GM12872 (cell line): ENCODE results near the gene ITPA.

Experiments used
- TF ChIP-seq, protein P1 (sequence below): IDR thresholded peaks from 3 replicates; pipeline ENCODE4 v1.5.1; 2011; ENCODE audit warnings: low read depth, mild to moderate bottlenecking, low read length, moderate library complexity; ENCODE audit not compliant: insufficient read depth

Gene ITPA

DNA sequence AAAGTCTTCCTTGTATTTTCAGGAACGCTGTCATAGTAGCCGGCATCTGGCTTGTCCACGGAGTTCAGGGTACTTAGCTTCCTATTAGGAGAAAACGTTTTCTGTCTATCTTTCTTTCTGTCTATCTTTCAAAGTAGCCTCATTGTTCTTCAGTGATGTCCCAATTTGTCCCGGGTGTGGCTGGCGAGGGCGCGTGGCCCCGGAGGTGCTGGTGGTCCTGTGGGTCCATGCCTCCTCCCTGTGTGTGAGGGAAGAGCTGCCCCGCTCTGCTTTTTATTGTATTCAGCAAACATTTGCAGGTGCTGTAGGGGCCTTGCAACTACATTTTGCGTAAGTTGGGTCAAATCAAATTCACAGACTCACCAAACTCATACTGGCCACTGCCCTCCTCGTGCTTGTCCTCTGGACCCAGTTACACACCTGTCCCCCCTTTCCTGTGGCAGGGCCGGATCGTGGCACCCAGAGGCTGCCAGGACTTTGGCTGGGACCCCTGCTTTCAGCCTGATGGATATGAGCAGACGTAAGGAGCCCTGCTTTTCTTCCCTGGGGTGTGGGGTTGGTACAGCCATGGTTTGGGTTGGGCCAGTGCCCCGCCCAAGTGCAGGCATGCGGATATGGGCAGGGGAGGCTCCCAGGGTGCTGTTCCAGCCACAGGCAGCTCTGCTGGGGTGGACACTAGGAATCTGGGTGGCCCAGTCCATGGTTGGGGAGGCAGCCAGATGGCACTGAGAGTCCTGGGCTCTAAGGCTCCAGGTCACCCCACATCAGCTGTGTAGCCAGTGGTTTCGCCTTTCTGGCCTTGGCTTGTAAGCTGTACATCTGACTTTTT lies 12.3 kb downstream of the ITPA start:
- TF ChIP-seq, protein P1, sequence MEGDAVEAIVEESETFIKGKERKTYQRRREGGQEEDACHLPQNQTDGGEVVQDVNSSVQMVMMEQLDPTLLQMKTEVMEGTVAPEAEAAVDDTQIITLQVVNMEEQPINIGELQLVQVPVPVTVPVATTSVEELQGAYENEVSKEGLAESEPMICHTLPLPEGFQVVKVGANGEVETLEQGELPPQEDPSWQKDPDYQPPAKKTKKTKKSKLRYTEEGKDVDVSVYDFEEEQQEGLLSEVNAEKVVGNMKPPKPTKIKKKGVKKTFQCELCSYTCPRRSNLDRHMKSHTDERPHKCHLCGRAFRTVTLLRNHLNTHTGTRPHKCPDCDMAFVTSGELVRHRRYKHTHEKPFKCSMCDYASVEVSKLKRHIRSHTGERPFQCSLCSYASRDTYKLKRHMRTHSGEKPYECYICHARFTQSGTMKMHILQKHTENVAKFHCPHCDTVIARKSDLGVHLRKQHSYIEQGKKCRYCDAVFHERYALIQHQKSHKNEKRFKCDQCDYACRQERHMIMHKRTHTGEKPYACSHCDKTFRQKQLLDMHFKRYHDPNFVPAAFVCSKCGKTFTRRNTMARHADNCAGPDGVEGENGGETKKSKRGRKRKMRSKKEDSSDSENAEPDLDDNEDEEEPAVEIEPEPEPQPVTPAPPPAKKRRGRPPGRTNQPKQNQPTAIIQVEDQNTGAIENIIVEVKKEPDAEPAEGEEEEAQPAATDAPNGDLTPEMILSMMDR, result no peak

DNA sequence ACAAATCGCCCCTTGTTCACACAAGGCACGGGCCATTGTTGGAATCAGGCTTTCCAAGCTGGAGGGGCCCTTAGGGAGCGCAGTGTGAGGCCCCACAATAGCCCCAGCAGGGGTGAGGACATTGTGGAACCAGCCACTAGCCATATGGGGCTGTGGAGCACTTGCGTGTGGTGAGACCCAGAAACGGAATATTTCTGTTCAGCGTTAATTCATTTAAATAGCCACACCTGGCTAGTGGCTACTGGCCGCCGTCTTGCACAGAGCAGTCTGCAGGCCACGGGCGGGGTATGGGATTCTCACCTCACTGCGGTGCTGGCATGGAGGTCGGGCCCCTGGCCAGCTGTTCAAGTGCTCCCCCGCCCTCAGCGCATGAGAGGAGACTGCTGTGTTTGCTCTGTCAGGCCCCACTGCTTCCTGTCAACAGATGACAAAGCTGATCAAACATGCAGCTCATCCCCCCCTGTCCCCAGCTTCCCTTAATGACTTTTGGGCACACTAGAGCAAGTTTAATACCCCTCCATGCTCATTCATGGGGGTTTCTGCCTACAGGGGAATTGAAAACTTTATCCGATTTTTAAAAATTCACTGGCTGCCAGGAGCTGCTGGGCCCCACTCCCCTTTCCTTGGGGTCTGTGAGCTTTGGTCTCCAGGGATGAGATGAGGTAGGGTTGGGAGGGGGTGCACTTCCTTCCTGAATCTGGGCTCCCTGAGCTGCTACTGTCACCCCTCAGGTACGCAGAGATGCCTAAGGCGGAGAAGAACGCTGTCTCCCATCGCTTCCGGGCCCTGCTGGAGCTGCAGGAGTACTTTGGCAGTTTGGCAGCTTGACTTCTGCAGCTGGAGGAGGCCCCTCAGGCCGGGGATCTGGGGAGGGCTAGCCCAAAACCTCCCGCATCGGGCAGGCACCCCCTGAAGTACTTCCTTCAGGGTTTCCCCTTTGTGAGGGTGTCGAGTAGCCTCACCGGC lies 13.6 kb downstream of the ITPA start:
- TF ChIP-seq, protein P1, result no peak

DNA sequence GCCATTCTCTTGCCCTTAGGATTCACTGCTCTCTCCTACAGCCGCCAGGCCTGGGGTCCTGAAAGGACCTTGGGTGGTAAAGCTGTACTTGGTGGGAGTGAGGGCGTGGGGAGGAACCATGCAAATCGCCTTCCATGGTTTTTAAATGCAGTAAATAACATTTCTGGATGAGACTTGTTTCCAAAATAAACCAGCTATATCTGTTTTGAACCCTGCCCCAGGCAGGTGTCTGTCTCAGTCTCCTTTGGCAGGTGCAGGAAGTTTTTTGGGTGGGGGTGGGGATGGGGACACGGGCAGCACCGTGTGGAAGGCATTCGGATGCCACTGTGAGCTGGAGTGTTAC lies 14.3 kb downstream of the ITPA start:
- TF ChIP-seq, protein P1, result no peak

DNA sequence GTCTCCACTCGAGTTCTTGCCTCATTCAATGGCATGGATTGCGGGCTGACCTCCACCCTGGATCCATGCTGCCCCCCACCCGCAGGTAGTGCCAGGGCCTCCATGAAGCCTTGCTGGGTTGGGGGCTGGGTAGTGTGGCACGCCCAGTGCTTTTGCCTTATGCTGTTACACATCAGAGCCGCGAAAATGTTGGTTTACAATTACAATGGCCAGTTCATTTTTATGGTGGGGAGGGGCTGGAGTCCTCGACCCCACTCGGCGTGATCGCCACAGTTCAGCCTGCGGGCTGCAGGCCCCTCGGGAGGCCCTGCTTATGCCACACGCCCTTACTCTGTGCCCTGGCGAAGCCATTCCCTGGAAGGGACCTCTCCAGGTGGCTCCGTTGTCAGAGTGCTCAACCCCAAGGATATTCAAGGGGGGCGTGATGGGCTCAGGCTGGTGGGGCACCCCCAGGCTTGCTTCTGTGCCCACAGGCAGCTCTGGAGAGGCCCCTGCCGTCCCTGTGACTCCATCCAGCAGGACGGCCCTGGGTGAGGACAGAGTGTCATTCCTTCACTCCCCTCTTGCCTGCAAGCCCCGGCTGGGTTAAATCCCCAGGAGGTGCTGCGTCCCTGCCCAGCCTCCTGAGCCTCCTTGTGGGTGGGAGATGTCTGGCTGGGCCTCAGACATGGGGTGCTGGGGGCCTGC lies 14.8 kb downstream of the ITPA start:
- TF ChIP-seq, protein P1, result no peak

DNA sequence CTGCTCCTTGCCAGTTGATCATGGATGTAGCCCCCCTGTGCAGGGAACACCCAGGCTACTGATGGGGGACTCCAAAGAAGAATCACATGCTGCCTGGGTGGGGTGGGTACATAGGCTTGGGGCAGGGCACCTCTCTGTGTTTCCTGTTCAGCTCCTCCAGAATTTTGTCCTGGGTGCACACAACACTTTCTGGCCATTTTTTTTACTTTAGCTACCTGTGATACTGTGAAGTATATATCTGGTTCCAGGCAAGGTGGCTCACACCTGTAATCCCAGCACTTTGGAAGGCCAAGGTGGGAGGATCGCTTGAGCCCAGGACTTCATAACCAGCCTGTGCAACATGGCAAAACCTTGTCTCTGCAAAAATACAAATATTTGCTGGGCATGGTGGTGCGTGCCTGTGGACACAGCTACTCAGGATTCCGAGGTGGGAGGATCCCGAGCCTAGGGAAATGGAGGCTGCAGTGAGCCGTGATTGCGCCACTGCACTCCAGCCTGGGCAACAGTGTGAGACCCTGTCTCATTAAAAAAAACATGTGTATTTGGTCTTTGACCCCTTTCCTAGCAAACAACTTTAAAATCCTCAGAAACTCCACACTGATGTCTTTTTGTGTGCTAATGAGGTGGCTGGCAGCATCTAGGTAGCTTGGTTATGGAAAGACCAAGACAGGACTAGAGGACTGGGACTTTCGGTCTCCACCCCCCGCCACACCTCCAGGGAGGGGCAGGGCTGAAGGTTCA lies 15.6 kb downstream of the ITPA start:
- TF ChIP-seq, protein P1, result no peak

DNA sequence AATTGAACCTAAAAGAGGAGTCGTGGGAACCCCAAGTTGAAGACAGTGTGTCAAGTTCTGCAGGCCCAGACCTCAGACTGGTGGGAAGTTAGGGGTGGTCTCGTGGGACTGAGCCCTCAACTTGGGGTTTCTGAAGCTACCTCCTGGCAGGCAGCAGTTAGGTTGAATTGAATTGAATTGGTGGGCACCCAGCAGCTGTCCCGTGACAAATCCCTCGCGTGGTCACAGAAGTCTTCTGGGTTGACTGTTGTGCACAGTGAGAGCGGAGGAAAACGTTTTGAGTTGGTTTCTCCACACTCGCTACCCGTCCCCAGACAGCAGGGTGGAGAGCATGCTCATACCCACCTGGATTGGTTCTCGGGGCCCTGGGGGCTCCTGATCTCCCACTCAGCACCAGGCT lies 16.8 kb downstream of the ITPA start:
- TF ChIP-seq, protein P1, result no peak
